A549 (cell line): ENCODE measurements around the gene ZBTB12. TPM values are rescaled to one million over a fixed set of nuclear protein-coding genes. Genes with fewer than 3 reads are reported as not detected.

Experiments
- ATAC-seq, 2 experiments: fragments of 200-7000 bp in 1 of 2; fragments of >200 bp in 1 of 2; cut with Nextera tagmentation in 1 of 2; cut with Tn5 transposase in 1 of 2; 3 replicates each; pipeline versions ENCODE4 v1.8.0 to v1.9.1; 2018 to 2020; ENCODE audit warnings: mild to moderate bottlenecking in 1 of 2, moderate library complexity in 1 of 2
- CTCF ChIA-PET: fragments of 300-600 bp; sonication (Branson Sonifier 250); formaldehyde crosslinking; extraction: SDS; loops from one replicate; lab custom pipeline; 2021; ENCODE audit warnings: antibody characterized with exemption, inconsistent platforms; lab: Yijun Ruan, JAX
- POLR2A ChIA-PET: fragments of 350-600 bp; formaldehyde crosslinking; extraction: SDS; loops from one replicate; lab custom pipeline; 2021; ENCODE audit warnings: antibody characterized with exemption, inconsistent platforms; lab: Yijun Ruan, JAX
- DNase-seq, 2 experiments: peaks; one replicate each; pipeline versions ENCODE4 v3.0.0 to v3.0.0-alpha.2; 2011 to 2016; ENCODE audit warnings: low read depth in 1 of 2, low spot score in 1 of 2
- FAIRE-seq: peaks from 2 replicates; lab custom pipeline; 2011; peaks lifted over from hg19 to GRCh38; lab: Jason Lieb, UNC
- H3K27ac ChIP-seq, 2 experiments: fragments of >200 bp; sonication (Bioruptor Twin); formaldehyde crosslinking; 3 replicates each; pipeline ENCODE4 v1.5.1; 2016 to 2017
- H3K4me1 ChIP-seq: fragments of >200 bp; sonication (Bioruptor Twin); formaldehyde crosslinking; 3 replicates; pipeline ENCODE4 v1.6.1; 2016
- H3K4me2 ChIP-seq: fragments of >200 bp; sonication (Bioruptor Twin); formaldehyde crosslinking; 3 replicates; pipeline ENCODE4 v1.6.1; 2016
- H3K4me3 ChIP-seq: fragments of >200 bp; sonication (Bioruptor Twin); formaldehyde crosslinking; 3 replicates; pipeline ENCODE4 v1.5.1; 2016
- H3K9me3 ChIP-seq: fragments of >200 bp; sonication (Bioruptor Twin); formaldehyde crosslinking; 3 replicates; pipeline ENCODE4 v1.6.1; 2016
- BCL3 ChIP-seq: fragments of >200 bp; sonication (Bioruptor Twin); formaldehyde crosslinking; IDR thresholded peaks from 3 replicates; pipeline ENCODE4 v1.6.1; 2016
- BHLHE40 ChIP-seq: IDR thresholded peaks from 2 replicates; pipeline ENCODE4 v1.6.1; 2012; ENCODE audit warnings: low read depth, low read length, inconsistent platforms
- CBX8 ChIP-seq: fragments of 200-600 bp; sonication (generic); IDR thresholded peaks from 2 replicates; pipeline ENCODE4 v1.6.1; 2016
- CEBPB ChIP-seq, 2 experiments: fragments of >200 bp in 1 of 2; sonication (Bioruptor Twin) in 1 of 2; formaldehyde crosslinking in 1 of 2; IDR thresholded peaks; 2 replicates each; pipeline ENCODE4 v1.6.1; 2012 to 2016
- CHD4 ChIP-seq: fragments of 200-600 bp; sonication (generic); IDR thresholded peaks from 2 replicates; pipeline ENCODE4 v1.6.1; 2016; ENCODE audit warnings: antibody characterized with exemption, mild to moderate bottlenecking, borderline replicate concordance
- EHF ChIP-seq: fragments of 250-450 bp; sonication (Bioruptor Pico); IDR thresholded peaks from 2 replicates; pipeline ENCODE4 v1.5.0; 2020; ENCODE audit warnings: mild to moderate bottlenecking
- ESRRA ChIP-seq: fragments of 150-350 bp; IDR thresholded peaks from 2 replicates; pipeline ENCODE4 v1.6.1; 2014; ENCODE audit warnings: mild to moderate bottlenecking, low read length, borderline replicate concordance
- FOSB ChIP-seq: fragments of 250-450 bp; sonication (Bioruptor Pico); IDR thresholded peaks from 2 replicates; pipeline ENCODE4 v1.5.0; 2020; ENCODE audit warnings: mild to moderate bottlenecking, moderate library complexity
- HEYL ChIP-seq: fragments of 250-450 bp; sonication (Bioruptor Pico); IDR thresholded peaks from 2 replicates; pipeline ENCODE4 v1.8.0; 2021; ENCODE audit warnings: mild to moderate bottlenecking, moderate library complexity
- HOXA7 ChIP-seq: fragments of 250-450 bp; sonication (Bioruptor Pico); IDR thresholded peaks from 2 replicates; pipeline ENCODE4 v1.5.0; 2020; ENCODE audit warnings: mild to moderate bottlenecking, moderate library complexity
- HOXB5 ChIP-seq: fragments of 250-450 bp; sonication (Bioruptor Pico); IDR thresholded peaks from 2 replicates; pipeline ENCODE4 v1.5.0; 2020; ENCODE audit warnings: mild to moderate bottlenecking, moderate library complexity
- JUN ChIP-seq, 2 experiments: fragments of >200 bp; sonication (Bioruptor Twin); formaldehyde crosslinking; IDR thresholded peaks; 2 replicates in 1 of 2; 3 replicates in 1 of 2; pipeline ENCODE4 v1.6.1; 2016 to 2017
- JUNB ChIP-seq: fragments of >200 bp; sonication (Bioruptor Twin); formaldehyde crosslinking; IDR thresholded peaks from 2 replicates; pipeline ENCODE4 v1.6.1; 2016
- POLR2AphosphoS2 ChIP-seq: conservative IDR thresholded peaks from 2 replicates; pipeline ENCODE4 v1.6.1; 2012; ENCODE audit warnings: low read length, improper control_type of control experiment, inconsistent platforms
- RNF2 ChIP-seq: fragments of 200-600 bp; sonication (generic); IDR thresholded peaks from 2 replicates; pipeline ENCODE4 v1.6.1; 2016; ENCODE audit warnings: low read depth, mild to moderate bottlenecking, antibody characterized with exemption, moderate library complexity, borderline replicate concordance
- SMC3 ChIP-seq: fragments of >200 bp; sonication (Bioruptor Twin); formaldehyde crosslinking; IDR thresholded peaks from 3 replicates; pipeline ENCODE4 v1.6.1; 2018; ENCODE audit warnings: inconsistent platforms
- USF2 ChIP-seq: fragments of 450-650 bp; IDR thresholded peaks from 2 replicates; pipeline ENCODE4 v1.6.1; 2014; ENCODE audit warnings: antibody characterized with exemption
- ZC3H11A ChIP-seq: fragments of 450-650 bp; IDR thresholded peaks from 2 replicates; pipeline ENCODE4 v1.6.1; 2014; ENCODE audit warnings: antibody characterized with exemption, mild to moderate bottlenecking
- ZNF302 ChIP-seq: fragments of 250-450 bp; sonication (Bioruptor Pico); IDR thresholded peaks from 2 replicates; pipeline ENCODE4 v1.9.0; 2021; ENCODE audit warnings: inconsistent platforms, mild to moderate bottlenecking, moderate library complexity
- ZSCAN20 ChIP-seq: fragments of 250-450 bp; sonication (Bioruptor Pico); IDR thresholded peaks from 2 replicates; pipeline ENCODE4 v1.8.0; 2022; ENCODE audit warnings: mild to moderate bottlenecking, moderate library complexity
- WGBS: methylation state at CpG from one replicate; pipeline ENCODE4 v1.1.6; 2017; ENCODE audit errors: missing lambda C conversion rate; 5-methylcytosine and 5-hydroxymethylcytosine counted together
- polyA plus RNA-seq, 4 experiments: library from polyadenylated mRNA; depleted of rRNA in 3 of 4; stranded (reverse); fragments of >200 nt; fragmentation: RNase III in 1 of 4; extraction: RNeasy Plus Mini Kit Qiagen cat#74134 plus additional on column Dnase treatment in 1 of 4; gene quantifications; 2 replicates in 3 of 4; 3 replicates in 1 of 4; pipeline ENCODE4 v1.2.3, GENCODE V29; 2011 to 2017
- TF ChIP-seq, protein P1 (sequence below): IDR thresholded peaks from 2 replicates; pipeline ENCODE4 v1.6.1; 2012
- TF ChIP-seq, protein P2 (sequence below): IDR thresholded peaks from 2 replicates; pipeline ENCODE4 v1.6.1; 2012
- TF ChIP-seq, protein P3 (sequence below): fragments of >200 bp; sonication (Bioruptor Twin); formaldehyde crosslinking; IDR thresholded peaks from 3 replicates; pipeline ENCODE4 v1.5.1; 2016
- TF ChIP-seq, protein P4 (sequence below): IDR thresholded peaks from 2 replicates; pipeline ENCODE4 v1.6.1; 2012; ENCODE audit warnings: low read depth, borderline replicate concordance
- TF ChIP-seq, protein P5 (sequence below): fragments of 250-450 bp; sonication (Bioruptor Pico); IDR thresholded peaks from 2 replicates; pipeline ENCODE4 v1.5.0; 2020; ENCODE audit warnings: low read depth, mild to moderate bottlenecking, moderate library complexity

ZBTB12 gene
- polyA plus RNA-seq, 2 of the 4 experiments (the other 2 are of a cell fraction): 2.2 to 10.0 TPM

DNA sequence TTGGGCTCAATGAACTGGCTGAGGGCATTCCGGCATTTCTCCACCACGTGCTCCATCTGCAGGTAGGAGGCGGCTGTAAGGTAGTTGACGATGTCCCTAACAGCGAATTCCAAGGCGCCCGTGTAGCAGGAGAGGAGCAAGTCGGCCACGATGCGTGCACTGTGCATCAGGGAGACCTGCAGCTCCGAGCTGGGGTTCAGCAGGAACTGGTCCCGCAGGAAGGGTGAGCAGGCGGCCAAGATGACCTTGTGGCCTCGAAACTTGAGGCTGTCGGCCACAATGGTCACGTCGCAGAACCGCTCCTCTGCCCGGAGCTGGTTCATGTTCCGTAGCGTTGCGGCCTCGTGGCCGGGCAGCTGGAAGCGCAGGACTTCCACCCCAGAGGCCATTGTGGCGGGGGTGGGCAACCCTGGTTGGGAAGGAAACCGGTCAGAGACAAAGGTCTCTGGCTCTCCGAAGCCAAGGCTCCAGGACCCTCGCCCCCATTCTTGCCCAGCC, 920 bp downstream of the ZBTB12 start:
- peak overlapping the region; percentile 90 for H3K4me3 ChIP-seq
- FAIRE-seq (no peak), ATAC-seq (no peak), DNase-seq (no peak)
- ChIA-PET CTCF (interaction anchor here (0.7 kb wide), 1 partner anchor 11 kb away, joined by 4 read pairs; no protein-coding TSS in a partner anchor), POLR2A (no interaction called here)
- H3K9me3 ChIP-seq: no peaks in the 10 kb centered on the region
- H3K4me2 ChIP-seq: peak overlapping the region; percentile 66
- H3K4me1 ChIP-seq: peaks cover 24% of the 10 kb centered on the region
- peak overlapping the region; percentile 98 for H3K27ac ChIP-seq
- WGBS: 77% methylated on average over 23 of the region's 29 CpGs
- no peak for TF ChIP-seq ZC3H11A
- TF ChIP-seq BCL3: no peak
- TF ChIP-seq HEYL: no peak
- no peak for TF ChIP-seq JUN (IDR thresholded peaks at IDR 0.05)
- TF ChIP-seq, protein P1, sequence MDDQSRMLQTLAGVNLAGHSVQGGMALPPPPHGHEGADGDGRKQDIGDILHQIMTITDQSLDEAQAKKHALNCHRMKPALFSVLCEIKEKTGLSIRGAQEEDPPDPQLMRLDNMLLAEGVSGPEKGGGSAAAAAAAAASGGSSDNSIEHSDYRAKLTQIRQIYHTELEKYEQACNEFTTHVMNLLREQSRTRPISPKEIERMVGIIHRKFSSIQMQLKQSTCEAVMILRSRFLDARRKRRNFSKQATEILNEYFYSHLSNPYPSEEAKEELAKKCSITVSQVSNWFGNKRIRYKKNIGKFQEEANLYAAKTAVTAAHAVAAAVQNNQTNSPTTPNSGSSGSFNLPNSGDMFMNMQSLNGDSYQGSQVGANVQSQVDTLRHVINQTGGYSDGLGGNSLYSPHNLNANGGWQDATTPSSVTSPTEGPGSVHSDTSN: 0 out of 2 replicates have a peak, but pooled peaks have one; percentile 32
- no peak for TF ChIP-seq POLR2AphosphoS2
- no peak for TF ChIP-seq HOXB5
- no peak for TF ChIP-seq CBX8
- TF ChIP-seq, protein P2, sequence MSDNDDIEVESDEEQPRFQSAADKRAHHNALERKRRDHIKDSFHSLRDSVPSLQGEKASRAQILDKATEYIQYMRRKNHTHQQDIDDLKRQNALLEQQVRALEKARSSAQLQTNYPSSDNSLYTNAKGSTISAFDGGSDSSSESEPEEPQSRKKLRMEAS: 0 out of 2 replicates have a peak, but pooled peaks have one; percentile 40

DNA sequence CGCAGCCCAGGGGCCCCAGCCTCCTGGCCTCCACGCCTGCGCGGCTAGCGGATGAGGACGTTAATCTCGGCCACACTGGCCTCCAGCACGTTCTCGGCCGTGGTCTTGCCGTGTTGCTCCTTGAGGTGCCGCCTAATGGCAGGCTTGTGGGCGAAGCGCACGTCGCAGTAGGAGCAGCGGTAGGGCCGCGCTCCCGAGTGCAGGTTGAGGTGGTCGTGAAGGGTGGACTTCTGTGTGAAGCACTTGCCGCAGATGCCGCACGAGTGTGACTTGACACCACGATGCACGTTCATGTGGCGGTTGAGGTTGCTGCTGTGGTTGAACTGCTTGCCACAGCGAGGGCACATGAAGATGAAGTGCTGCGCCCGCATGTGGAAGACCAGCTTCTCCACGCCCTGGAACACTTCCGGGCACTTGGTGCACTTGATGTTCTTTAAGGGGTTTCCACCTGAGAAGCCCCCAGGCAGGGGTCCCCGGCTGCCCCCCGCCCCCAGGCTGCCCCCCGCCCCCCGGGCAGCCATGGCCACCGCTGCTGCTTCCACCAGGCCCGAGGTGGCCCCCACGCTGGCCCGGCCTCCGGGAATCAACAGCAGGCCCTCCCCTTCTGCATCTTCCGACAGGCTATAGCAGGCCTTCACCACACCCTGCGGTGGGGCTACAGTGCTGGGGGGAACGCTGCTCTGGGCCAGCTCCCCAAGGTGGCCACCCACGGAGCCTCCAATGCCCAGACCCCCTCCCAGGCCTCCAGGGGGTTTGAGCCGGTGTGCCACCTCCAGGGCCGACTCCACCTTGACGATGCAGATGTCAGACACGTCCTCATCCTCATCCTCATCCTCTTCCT, 1.8 kb downstream of the ZBTB12 start:
- WGBS: 92% methylated on average over 30 of the region's 49 CpGs
- POLR2A ChIA-PET: no interaction called here

GRCh38 chr6:31899215-31899614, 2.7 kb downstream of the ZBTB12 start:
- no peak overlapping the region for H3K27ac ChIP-seq
- peaks cover 24% of the 10 kb centered on the region for H3K4me1 ChIP-seq
- no peak for TF ChIP-seq FOSB
- TF ChIP-seq USF2: no peak
- TF ChIP-seq HOXB5: no peak
- TF ChIP-seq HOXA7: no peak
- no peak for TF ChIP-seq CHD4
- no peak for TF ChIP-seq RNF2
- TF ChIP-seq CEBPB (IDR thresholded peaks at IDR 0.05): no peak
- no peak for TF ChIP-seq JUNB
- TF ChIP-seq, protein P3, sequence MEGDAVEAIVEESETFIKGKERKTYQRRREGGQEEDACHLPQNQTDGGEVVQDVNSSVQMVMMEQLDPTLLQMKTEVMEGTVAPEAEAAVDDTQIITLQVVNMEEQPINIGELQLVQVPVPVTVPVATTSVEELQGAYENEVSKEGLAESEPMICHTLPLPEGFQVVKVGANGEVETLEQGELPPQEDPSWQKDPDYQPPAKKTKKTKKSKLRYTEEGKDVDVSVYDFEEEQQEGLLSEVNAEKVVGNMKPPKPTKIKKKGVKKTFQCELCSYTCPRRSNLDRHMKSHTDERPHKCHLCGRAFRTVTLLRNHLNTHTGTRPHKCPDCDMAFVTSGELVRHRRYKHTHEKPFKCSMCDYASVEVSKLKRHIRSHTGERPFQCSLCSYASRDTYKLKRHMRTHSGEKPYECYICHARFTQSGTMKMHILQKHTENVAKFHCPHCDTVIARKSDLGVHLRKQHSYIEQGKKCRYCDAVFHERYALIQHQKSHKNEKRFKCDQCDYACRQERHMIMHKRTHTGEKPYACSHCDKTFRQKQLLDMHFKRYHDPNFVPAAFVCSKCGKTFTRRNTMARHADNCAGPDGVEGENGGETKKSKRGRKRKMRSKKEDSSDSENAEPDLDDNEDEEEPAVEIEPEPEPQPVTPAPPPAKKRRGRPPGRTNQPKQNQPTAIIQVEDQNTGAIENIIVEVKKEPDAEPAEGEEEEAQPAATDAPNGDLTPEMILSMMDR: no peak
- TF ChIP-seq ESRRA: no peak
- TF ChIP-seq BHLHE40: no peak
- TF ChIP-seq, protein P2: no peak
- no peak for TF ChIP-seq SMC3
- no peak for TF ChIP-seq ZSCAN20 (CRISPR knock-in tag)
- TF ChIP-seq, protein P4, sequence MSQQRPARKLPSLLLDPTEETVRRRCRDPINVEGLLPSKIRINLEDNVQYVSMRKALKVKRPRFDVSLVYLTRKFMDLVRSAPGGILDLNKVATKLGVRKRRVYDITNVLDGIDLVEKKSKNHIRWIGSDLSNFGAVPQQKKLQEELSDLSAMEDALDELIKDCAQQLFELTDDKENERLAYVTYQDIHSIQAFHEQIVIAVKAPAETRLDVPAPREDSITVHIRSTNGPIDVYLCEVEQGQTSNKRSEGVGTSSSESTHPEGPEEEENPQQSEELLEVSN: no peak
- ATAC-seq (no peak), FAIRE-seq (no peak), DNase-seq (no peak)
- peak overlapping the region; percentile 91; the same call in 2 of the 3 replicates for H3K4me2 ChIP-seq
- no peaks in the 10 kb centered on the region for H3K9me3 ChIP-seq
- no peak overlapping the region for H3K4me3 ChIP-seq
- CTCF ChIA-PET: no interaction called here
- 92% methylated on average over 4 of the region's 5 CpGs for WGBS
- POLR2A ChIA-PET: interaction anchor here (2.1 kb wide), 1 partner anchor 46 kb away, joined by 14 read pairs; the partner anchor contains the start of gene CFB

More for the DNA sequence above, 1.8 kb downstream of the ZBTB12 start:
- TF ChIP-seq ZNF302 (CRISPR knock-in tag) (no peak), EHF (CRISPR knock-in tag) (no peak)
- TF ChIP-seq, protein P5, sequence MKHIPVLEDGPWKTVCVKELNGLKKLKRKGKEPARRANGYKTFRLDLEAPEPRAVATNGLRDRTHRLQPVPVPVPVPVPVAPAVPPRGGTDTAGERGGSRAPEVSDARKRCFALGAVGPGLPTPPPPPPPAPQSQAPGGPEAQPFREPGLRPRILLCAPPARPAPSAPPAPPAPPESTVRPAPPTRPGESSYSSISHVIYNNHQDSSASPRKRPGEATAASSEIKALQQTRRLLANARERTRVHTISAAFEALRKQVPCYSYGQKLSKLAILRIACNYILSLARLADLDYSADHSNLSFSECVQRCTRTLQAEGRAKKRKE (CRISPR knock-in tag): no peak
- peaks cover 24% of the 10 kb centered on the region for H3K4me1 ChIP-seq
- CTCF ChIA-PET: interaction anchor here (0.7 kb wide), 1 partner anchor 10 kb away, joined by 4 read pairs; no protein-coding TSS in a partner anchor
- DNase-seq (no peak), ATAC-seq (no peak), FAIRE-seq (no peak)
- no peak overlapping the region for H3K4me3 ChIP-seq
- H3K9me3 ChIP-seq: no peaks in the 10 kb centered on the region
- H3K27ac ChIP-seq: no peak overlapping the region
- no peak overlapping the region for H3K4me2 ChIP-seq
